ENCODE results near the gene CBL.

GRCh38 chr11:119316729-119317591 is 110.8 kb downstream of the CBL start, which contains the start of gene MCAM:
- TF ChIP-seq CTCF (IDR thresholded peaks at IDR 0.05) (no peak), POLR2A (IDR thresholded peaks at IDR 0.05) (no peak)
